Neural cell (in vitro differentiated cells): ENCODE results near the gene SPATA4. TPM values are rescaled to one million over a fixed set of nuclear protein-coding genes. Genes with fewer than 3 reads are reported as not detected.
"Not testable (repeated sequence)": the region's sequence is repeated elsewhere in the genome, so short reads cannot be mapped to it uniquely, and the experiment has no call there.

Source experiments
- H2AFZ ChIP-seq: fragments of 200-600, 300-800 bp; sonication (generic), shearing (Covaris generic); 2 replicates; pipeline ENCODE4 v1.6.0; 2014; ENCODE audit warnings: low read depth, mild to moderate bottlenecking, antibody characterized with exemption, low read length, moderate library complexity
- H3F3A ChIP-seq: fragments of 200-600 bp; shearing (Covaris generic); 2 replicates; pipeline ENCODE4 v1.6.1; 2016; ENCODE audit warnings: mild to moderate bottlenecking, moderate library complexity, mixed read lengths, antibody characterized with exemption, low read length; ENCODE audit not compliant: insufficient read depth, poor library complexity, severe bottlenecking
- H3K27ac ChIP-seq: fragments of 200-600, 300-800 bp; sonication (generic), shearing (Covaris generic); 2 replicates; pipeline ENCODE4 v1.5.1; 2014; ENCODE audit warnings: mild to moderate bottlenecking, low read length, moderate library complexity
- H3K27me3 ChIP-seq: fragments of 300-800, 200-600 bp; sonication (generic), shearing (Covaris generic); 2 replicates; pipeline ENCODE4 v1.6.0; 2014; ENCODE audit warnings: mild to moderate bottlenecking, low read depth, low read length, moderate library complexity; ENCODE audit not compliant: insufficient read depth
- H3K36me3 ChIP-seq: fragments of 300-800, 200-600 bp; sonication (generic), shearing (Covaris generic); 2 replicates; pipeline ENCODE4 v1.5.1; 2014; ENCODE audit warnings: mild to moderate bottlenecking, antibody characterized with exemption, low read length, moderate library complexity; ENCODE audit not compliant: insufficient read depth
- H3K4me2 ChIP-seq: fragments of 300-800, 200-600 bp; sonication (generic), shearing (Covaris generic); 2 replicates; pipeline ENCODE4 v1.6.0; 2014; ENCODE audit warnings: mild to moderate bottlenecking, low read length
- H3K4me3 ChIP-seq: fragments of 300-800, 200-600 bp; sonication (generic), shearing (Covaris generic); 2 replicates; pipeline ENCODE4 v1.5.1; 2014; ENCODE audit warnings: mild to moderate bottlenecking, low read length, moderate library complexity
- H3K79me2 ChIP-seq: fragments of 200-600 bp; shearing (Covaris generic); replicated peaks from 2 replicates; pipeline ENCODE4 v1.6.0; 2014; ENCODE audit warnings: mild to moderate bottlenecking, low read length, moderate library complexity; ENCODE audit not compliant: insufficient read depth
- H3K9ac ChIP-seq: fragments of 300-800, 200-600 bp; sonication (generic), shearing (Covaris generic); 2 replicates; pipeline ENCODE4 v1.6.1; 2016; ENCODE audit warnings: mild to moderate bottlenecking, low read length, mixed read lengths
- H3K9me2 ChIP-seq: fragments of 200-600 bp; shearing (Covaris generic); 2 replicates; pipeline ENCODE4 v1.6.1; 2016; ENCODE audit warnings: mild to moderate bottlenecking, low read length, mixed read lengths; ENCODE audit not compliant: insufficient read depth
- H3K9me3 ChIP-seq: fragments of 200-600, 300-800 bp; sonication (generic), shearing (Covaris generic); 2 replicates; pipeline ENCODE4 v1.6.1; 2016; ENCODE audit warnings: mild to moderate bottlenecking, mixed run types, low read length, moderate library complexity, mixed read lengths
- H4K20me1 ChIP-seq: fragments of 200-600 bp; shearing (Covaris generic); 2 replicates; pipeline ENCODE4 v1.6.1; 2016; ENCODE audit warnings: mild to moderate bottlenecking, mixed run types; ENCODE audit not compliant: insufficient read depth
- CTCF ChIP-seq: fragments of 450-650 bp; IDR thresholded peaks from 2 replicates; pipeline ENCODE4 v1.5.1; 2014; ENCODE audit warnings: antibody characterized with exemption, mild to moderate bottlenecking, moderate library complexity; ENCODE audit not compliant: poor library complexity, severe bottlenecking
- EP300 ChIP-seq: fragments of 450-650 bp; conservative IDR thresholded peaks from 2 replicates; pipeline ENCODE4 v1.6.1; 2014; ENCODE audit warnings: antibody characterized with exemption, mild to moderate bottlenecking, moderate library complexity; ENCODE audit not compliant: poor library complexity, severe bottlenecking
- EZH2 ChIP-seq: fragments of 200-600, 300-800 bp; shearing (Covaris generic), sonication (generic); IDR thresholded peaks from 2 replicates; pipeline ENCODE4 v1.6.1; 2014; ENCODE audit warnings: antibody characterized with exemption, low read length, borderline replicate concordance, mild to moderate bottlenecking; ENCODE audit not compliant: insufficient read depth, poor library complexity, severe bottlenecking
- MXI1 ChIP-seq: fragments of 450-650 bp; conservative IDR thresholded peaks from 2 replicates; pipeline ENCODE4 v1.6.1; 2014; ENCODE audit warnings: antibody characterized with exemption, mild to moderate bottlenecking; ENCODE audit not compliant: poor library complexity, severe bottlenecking
- POLR2AphosphoS5 ChIP-seq: IDR thresholded peaks from 2 replicates; pipeline ENCODE4 v1.6.1; 2012
- REST ChIP-seq: IDR thresholded peaks from 2 replicates; pipeline ENCODE4 v1.6.1; 2012; ENCODE audit warnings: borderline replicate concordance
- SMC3 ChIP-seq: fragments of 450-650 bp; conservative IDR thresholded peaks from 2 replicates; pipeline ENCODE4 v1.6.1; 2014; ENCODE audit warnings: antibody characterized with exemption, mild to moderate bottlenecking, moderate library complexity; ENCODE audit not compliant: poor library complexity
- TAF1 ChIP-seq: IDR thresholded peaks from 2 replicates; pipeline ENCODE4 v1.6.1; 2012; ENCODE audit warnings: low read depth
- polyA plus RNA-seq: library from polyadenylated mRNA; depleted of rRNA; stranded (reverse); fragments of >200 nt; gene quantifications from 2 replicates; pipeline ENCODE4 v1.2.3, GENCODE V29; 2014

Gene SPATA4
- polyA plus RNA-seq, 1 donor from 2014 or later: not detected

GRCh38 chr4:176222149-176222548 lies 26.8 kb upstream of the SPATA4 start:
- no peak for TF ChIP-seq MXI1
- TF ChIP-seq EP300: peak; percentile 54
- no peak for TF ChIP-seq REST
- no peak for TF ChIP-seq TAF1
- TF ChIP-seq CTCF: no peak
- no peak for TF ChIP-seq POLR2AphosphoS5
- H2AFZ ChIP-seq: no peak overlapping the region
- H3K27me3 ChIP-seq: no peaks in the 10 kb centered on the region
- H3K4me2 ChIP-seq: no peak overlapping the region
- H3K9me2 ChIP-seq: no peaks in the 10 kb centered on the region
- no peak overlapping the region for H3K9ac ChIP-seq
- H3K36me3 ChIP-seq: no peaks in the 10 kb centered on the region
- H4K20me1 ChIP-seq: no peaks in the 10 kb centered on the region
- no peaks in the 10 kb centered on the region for H3F3A ChIP-seq
- no peaks in the 10 kb centered on the region for H3K9me3 ChIP-seq
- H3K79me2 ChIP-seq: no peaks in the 10 kb centered on the region
- H3K4me3 ChIP-seq: peak overlapping the region; percentile 22
- H3K27ac ChIP-seq: peak overlapping the region; percentile 21

GRCh38 chr4:176217510-176217909 lies 22.1 kb upstream of the SPATA4 start:
- no peak overlapping the region for H3K27ac ChIP-seq
- H4K20me1 ChIP-seq: no peaks in the 10 kb centered on the region
- H3K9ac ChIP-seq: no peak overlapping the region
- H3K4me3 ChIP-seq: no peak overlapping the region
- no peaks in the 10 kb centered on the region for H3K27me3 ChIP-seq
- H3K9me3 ChIP-seq: no peaks in the 10 kb centered on the region
- H3K4me2 ChIP-seq: no peak overlapping the region
- no peaks in the 10 kb centered on the region for H3K36me3 ChIP-seq
- H3K79me2 ChIP-seq: no peaks in the 10 kb centered on the region
- no peaks in the 10 kb centered on the region for H3K9me2 ChIP-seq
- no peaks in the 10 kb centered on the region for H3F3A ChIP-seq
- no peak for TF ChIP-seq EZH2
- no peak for TF ChIP-seq SMC3
- TF ChIP-seq MXI1: no peak
- TF ChIP-seq POLR2AphosphoS5: no peak
- no peak for TF ChIP-seq TAF1
- no peak overlapping the region for H2AFZ ChIP-seq

- H3K4me2 ChIP-seq, H2AFZ ChIP-seq, H3K9ac ChIP-seq, H3K27me3 ChIP-seq, H3K79me2 ChIP-seq, H3K4me3 ChIP-seq, H4K20me1 ChIP-seq, H3F3A ChIP-seq, H3K9me3 ChIP-seq, H3K9me2 ChIP-seq, H3K36me3 ChIP-seq, H3K27ac ChIP-seq: not testable (repeated sequence)
Observed at GRCh38 chr4:176212351-176212750, 17.0 kb upstream of the SPATA4 start.
